RPMI8226 (cell line): ENCODE measurements around the gene NOP56.
"Not testable (repeated sequence)": the region's sequence is repeated elsewhere in the genome, so short reads cannot be mapped to it uniquely, and the experiment has no call there.

ENCODE experiments used
- DNase-seq: peaks from one replicate; pipeline ENCODE4 v3.0.0-alpha.2; 2015

The NOP56 gene

DNA sequence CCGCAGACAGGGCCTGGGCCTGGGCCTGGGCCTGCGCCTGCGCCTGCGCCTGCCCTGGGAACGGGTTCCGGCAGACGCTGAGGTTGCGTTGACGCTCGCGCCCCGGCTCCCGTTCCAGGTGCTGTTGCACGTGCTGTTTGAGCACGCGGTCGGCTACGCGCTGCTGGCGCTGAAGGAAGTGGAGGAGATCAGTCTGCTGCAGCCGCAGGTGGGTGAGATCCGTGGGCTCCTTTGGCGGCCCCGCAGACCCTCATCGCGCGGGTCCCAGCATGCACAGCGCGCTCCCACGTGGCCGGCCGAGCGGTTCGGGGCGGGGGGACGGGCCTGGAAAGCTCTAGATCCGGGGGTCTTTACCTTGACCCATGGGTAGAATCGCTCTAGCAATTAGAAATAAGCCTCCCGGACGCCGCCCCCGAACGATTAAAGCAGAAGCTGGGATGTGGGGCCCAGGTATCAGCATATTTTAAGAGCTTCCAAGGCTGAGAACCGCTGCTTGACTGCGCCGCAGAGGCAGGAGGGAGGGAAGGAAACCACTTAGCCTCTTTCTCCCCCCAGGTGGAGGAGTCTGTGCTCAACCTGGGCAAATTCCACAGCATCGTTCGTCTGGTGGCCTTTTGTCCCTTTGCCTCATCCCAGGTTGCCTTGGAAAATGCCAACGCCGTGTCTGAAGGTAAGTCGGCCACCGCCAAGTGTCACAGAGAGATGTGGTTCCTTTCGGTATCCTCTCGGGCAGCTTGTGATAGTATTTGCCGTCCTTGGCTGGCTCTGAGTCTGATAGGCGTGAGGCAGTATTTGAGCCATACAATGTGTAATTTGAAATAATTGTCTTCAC is 508 bp downstream of the NOP56 start:
- DNase-seq: peak; percentile 22

DNA sequence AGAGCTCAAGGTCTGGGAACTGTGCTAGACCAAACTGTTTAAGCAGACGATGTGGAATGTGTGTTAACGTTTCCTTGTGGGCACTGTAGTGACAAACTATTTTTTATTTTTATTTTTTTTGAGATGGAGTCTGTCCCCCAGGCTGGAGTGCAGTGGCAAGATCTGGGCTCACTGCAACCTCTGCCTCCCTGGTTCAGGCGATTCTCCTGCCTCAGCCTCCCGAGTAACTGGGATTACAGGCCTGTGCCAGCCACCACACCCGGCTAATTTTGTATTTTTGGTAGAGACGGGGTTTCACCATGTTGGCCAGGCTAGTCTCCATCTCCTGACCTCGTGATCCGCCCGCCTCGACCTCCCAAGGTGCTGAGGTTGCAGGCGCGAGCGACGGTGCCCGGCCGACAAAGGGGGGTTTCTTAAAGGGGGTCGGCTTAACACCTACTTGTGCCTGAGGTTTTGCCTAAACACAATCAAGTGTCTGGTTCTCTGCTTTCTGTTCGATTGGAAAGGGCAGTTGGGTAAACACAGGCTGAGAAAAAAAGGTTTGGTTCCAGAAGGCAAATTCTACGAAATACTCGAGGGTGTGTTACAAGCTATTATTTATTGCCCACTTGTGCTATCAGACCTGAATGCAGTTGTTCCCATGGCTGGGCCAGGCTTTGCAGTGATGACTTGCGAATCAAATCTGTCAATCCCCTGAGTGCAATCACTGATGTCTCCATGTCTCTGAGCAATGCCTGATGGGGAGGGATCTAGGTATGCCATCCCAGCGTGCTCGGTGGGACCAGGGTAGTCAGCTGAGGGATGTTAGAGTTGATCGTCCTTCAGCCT is 1.3 kb downstream of the NOP56 start:
- no peak for DNase-seq

DNA sequence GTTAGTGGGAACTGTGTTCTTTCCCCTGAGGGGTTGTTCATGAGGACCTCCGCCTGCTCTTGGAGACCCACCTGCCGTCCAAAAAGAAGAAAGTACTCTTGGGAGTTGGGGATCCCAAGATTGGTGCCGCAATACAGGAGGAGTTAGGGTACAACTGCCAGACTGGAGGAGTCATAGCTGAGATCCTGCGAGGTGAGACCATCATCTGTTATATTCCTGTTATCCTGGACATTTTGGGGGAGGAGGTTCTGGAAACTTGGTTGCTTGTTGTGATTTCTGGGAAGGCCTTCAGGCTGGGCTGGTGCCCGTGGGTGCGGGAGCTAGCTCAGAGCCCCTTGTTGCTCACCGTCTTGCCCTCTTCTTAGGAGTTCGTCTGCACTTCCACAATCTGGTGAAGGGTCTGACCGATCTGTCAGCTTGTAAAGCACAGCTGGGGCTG is 2.0 kb downstream of the NOP56 start:
- DNase-seq: no peak

DNA sequence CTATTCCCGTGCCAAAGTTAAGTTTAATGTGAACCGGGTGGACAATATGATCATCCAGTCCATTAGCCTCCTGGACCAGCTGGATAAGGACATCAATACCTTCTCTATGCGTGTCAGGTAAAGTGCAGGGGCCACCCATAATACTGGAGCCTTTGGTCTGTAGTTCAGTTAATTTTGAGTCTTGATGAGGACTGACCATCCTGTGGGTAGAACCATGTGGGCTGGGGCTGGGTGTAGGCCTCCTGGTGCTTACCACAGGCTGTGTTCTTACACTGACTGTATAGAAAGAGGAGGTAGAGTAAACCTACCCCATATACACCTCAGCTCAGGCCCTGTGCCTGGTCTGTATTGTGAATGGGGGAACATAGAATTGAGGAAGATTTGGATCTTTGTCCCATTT is 2.4 kb downstream of the NOP56 start:
- DNase-seq: no peak

DNA sequence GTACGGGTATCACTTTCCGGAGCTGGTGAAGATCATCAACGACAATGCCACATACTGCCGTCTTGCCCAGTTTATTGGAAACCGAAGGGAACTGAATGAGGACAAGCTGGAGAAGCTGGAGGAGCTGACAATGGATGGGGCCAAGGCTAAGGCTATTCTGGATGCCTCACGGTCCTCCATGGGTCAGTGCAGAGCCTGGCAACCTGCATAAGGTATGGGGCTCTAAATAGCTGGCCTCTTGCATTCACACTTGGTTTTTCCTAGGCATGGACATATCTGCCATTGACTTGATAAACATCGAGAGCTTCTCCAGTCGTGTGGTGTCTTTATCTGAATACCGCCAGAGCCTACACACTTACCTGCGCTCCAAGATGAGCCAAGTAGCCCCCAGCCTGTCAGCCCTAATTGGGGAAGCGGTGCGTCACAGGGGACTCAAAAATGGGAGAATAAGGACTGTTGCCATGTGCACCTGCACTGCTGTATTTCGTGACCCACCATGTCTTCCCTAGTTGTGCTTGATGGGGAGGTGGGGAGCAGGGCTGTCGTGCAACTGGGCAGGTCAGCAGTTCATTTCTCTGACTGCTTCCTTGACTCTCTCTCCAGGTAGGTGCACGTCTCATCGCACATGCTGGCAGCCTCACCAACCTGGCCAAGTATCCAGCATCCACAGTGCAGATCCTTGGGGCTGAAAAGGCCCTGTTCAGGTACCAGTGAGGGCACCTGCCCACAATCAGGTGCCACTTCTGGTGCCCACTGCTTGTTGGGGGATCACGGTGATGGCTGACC is 3.1 kb downstream of the NOP56 start:
- DNase-seq: no peak

DNA sequence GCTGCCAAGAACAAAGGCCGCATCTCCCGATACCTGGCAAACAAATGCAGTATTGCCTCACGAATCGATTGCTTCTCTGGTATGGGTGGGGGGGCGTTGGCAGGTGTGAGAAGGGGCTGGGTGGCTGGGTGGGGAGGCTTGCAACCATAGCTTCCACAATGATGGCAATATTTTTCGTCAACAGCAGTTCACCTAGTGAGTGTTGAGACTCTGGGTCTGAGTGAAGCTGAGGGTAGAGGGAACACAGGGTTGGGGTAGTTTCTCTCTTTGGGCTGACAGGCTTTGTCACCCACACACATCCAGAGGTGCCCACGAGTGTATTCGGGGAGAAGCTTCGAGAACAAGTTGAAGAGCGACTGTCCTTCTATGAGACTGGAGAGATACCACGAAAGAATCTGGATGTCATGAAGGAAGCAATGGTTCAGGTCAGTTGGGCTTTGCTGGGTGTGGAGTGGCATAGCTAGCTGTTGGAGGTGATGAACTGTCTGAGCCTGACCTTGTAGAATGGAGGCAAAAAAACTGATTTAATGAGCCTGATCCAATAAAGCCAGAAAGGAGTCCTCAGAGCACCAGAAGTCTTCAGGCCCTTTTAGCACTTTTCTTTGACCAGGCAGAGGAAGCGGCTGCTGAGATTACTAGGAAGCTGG is 4.2 kb downstream of the NOP56 start:
- no peak for DNase-seq

DNA sequence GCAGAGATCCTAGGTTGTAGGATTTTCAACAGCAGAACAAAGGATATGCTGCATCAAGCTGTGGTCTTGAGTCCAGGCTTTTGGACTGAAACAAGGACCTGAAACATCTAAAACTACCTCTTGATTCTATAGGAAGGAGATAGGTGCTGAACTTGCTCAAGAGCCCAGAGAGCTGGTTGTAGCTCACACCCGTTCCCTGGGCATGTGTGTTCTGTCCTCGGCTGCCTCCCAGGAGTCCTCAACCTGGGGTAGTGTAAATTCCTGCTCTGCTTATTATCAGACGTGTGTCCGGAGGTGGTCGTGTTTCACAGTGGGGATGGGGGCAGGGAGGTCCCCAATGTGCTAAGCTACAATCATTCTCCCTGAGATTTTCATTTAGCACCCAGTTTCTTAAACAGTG is 4.8 kb downstream of the NOP56 start:
- DNase-seq: no peak

DNA sequence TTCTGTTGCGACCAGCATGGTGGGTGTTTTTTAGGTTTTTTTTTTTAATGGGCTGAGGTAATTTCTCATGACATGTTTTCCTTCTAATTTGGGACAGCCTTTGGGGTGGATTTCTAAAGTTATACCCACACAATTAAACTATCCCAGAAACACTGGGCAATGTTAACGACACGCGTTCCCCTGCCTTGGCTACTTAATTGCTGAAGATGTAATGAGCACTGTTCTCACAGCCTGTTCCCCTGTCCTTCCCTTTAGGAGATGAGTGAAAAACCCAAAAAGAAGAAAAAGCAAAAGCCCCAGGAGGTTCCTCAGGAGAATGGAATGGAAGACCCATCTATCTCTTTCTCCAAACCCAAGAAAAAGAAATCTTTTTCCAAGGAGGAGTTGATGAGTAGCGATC is 5.2 kb downstream of the NOP56 start:
- no peak for DNase-seq

DNA sequence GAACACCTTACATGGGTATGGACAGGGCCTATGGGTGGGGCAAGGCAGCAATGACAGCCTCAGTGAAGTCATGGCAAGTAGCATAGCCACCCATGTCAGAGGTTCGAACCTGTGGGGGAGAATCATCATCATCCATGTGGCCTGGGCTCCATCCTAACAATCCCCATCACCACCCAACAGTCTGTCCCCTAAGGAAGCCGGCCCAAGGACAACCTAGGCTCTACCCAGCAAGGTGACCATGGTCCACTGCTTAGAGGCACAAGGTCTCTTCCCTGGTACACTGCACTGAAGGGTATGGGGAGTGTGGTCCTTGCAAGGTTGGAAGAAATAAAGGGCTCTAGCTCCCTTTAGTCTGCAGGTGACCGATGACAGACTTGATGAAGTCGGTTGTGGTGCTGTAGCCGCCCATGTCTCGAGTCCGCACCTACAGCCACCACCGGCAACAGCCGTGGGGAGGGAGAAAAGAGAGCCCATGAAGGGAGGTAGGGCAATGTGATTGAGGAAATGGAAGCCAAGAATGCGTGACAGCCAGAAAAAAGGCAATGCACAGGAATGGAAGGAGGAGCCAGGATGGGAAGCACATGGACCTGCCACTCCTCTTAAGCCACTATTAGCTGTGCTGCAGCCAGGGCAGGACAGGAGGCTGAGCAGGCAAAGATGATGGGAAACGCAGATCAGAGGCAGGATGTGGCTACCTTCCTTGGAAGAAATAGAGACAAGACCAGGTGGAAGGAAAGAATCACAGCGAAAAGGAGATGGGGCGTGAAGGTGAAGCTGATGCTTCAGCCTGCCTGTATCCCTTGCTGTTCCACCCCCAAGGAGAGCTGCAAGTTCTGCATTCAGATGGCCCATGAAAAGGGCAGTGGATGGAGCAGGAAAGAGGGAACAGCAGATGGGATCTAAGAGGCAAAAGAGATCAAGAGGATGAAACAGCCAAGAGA is 6.3 kb downstream of the NOP56 start:
- DNase-seq: peak; percentile 26

DNA sequence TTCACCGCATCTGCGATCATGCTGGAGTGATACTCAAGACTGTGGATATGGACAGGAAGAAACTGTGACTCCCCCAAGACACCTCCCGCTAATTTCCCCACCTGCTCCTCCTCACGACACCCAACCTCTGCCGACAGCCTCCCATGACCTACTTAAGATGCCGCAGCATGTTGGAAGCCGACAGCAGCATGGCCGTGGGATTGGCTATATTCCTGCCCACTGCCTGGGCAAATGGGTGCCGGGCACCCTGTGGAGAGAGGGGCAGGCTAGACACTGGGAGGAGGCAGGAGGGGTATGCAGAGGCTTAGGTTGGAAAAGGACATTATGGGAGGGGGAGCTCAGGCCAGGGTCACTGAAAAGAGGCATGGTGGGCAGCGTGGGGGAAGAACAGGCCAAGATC is 7.1 kb downstream of the NOP56 start:
- no peak for DNase-seq

DNA sequence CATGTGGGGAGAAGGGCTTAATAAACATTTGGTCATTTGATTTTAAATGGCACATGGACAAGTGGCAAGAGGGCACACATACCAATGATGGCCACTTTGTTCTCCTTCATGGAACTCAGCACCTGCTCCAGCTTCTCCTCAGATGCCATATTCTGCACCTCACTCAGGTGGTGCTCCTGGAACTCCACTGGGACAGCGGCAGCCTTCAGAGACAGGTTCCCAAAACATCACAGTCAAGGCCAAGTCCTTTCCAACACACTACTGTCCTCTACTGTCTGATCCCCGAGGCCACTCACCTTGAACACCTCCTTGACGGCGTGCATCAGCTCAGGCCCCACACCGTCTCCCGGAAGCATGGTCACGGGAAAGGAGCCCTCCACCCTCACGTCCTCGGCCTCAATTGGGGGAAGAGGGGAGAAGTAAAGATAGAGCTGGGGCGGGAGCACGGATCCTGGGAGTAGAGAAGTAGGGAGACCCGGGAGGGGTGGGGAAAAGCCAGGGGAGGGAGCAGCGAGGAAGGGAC is 11.0 kb downstream of the NOP56 start:
- no peak for DNase-seq

DNA sequence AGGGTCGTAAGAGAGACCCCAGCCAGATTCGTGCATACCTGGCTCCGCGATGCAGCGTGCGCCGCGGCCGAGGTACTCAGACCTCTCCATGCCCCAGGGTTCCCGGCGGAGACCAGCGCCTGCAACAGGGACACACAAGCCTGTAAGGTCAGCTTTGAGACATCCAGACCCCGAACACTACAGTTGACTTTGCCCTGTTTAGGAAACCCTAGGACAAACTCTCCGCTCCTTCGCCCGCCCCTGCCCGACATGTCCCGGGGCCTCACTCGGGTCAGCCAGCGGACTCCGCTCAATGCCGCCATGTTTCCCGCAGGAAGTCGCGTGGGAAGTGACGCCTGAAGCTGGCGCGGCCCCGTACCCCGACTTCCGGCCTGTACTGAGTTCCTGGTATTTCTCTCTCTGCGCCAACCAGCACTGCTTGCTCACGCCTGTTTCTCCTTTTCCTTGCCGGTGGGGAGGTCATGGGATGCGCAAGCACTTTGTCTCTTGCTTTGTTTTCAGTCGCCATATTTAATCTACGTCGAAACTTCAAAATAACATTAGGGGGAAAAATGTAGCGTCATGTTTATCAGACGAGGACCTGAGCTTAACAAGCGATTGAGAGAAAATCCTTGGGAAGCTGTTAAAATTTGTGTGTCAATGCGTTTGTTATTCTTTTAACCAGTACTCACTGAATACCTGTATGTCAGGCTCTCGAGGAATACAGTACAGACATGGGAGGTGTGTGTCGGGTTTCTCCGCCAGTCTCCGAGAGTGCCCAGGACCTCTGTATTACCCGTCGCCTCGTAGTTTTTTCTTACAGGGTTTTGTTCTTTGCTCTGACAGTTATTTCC is 11.7 kb downstream of the NOP56 start, which contains the start of gene IDH3B:
Gene IDH3B, minus strand, starts transcription at position 330 of the 833 bp plus-strand sequence. Its CDS starts 28 bp downstream, at position 302.
- peak; percentile 92 for DNase-seq

DNA sequence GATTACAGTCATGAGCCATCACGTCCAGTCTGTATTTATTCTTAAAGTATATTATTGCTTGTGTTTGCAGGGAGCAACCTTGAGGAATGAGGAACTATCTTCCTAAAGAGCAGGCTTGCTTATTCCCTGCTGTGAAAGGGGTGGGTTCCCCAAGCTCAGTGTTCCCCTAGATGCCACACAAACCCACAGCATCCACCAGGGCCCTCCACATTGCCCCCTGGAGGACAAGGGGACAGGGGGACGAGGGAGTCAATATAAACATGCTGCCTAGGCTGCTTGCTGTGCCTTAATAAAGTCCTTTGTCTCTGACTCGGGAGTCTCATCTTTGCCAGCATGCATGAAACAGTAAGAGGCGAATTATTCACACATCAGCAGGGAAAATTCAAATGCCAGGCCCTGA is 19.5 kb downstream of the NOP56 start:
- DNase-seq: peak; percentile 41

DNA sequence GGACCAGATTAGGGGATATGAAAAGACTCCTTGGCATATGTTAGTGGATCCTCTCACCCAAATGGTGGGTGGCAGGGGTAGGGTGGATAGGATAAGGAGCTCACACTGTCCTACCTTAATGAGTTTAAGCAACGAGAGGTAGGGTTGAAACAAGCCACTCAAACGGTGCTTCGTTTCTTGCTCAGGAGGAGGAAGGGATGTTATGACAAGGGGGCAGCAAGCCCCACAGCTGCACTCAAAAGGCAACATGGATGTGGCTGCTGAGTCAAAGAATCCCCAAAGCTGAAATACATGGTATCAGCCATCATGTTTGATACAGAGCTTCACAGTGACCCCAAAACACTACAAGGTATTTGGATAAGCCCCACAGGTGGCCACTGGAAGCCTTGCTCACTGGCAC is 20.0 kb downstream of the NOP56 start:
- DNase-seq: no peak

DNA sequence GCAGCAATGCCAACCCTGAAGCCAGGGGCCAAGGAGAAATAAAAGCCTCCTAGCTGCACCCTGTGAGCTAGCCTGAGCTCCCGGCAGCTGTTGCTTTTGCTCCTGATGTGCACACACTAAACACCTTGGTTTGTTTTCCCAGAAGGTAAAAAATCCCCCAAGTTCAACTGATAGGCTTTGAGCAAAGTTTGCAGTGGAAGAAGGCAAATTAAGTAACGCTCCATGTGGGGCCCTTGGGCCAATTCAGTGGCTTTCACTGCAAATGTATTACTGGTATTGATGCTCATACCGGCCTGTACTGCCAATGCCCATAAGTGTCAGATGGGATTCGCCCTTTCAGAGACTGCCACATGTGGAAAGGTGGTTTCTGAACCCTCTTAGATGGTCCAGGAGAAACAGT is 21.0 kb downstream of the NOP56 start:
- no peak for DNase-seq

DNA sequence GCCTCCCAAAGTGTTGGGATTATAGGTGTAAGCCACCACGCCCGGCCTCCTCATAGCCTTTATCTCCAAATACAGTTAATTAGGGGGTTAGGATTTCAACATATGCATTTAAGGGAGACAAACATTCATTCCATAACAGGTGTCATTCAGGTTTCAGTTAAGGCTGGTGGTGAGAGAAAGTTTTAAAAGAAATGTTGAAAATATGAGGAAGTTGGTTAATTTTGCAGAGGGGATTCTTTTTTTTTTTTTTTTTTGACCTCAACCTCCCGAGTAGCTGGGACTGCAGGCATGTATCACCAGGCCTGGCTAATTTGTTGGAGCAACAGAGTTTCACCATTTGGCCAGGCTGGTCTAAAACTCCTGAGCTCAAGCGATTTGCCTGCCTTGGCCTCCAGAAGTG is 27.6 kb downstream of the NOP56 start:
- no peak for DNase-seq

DNA sequence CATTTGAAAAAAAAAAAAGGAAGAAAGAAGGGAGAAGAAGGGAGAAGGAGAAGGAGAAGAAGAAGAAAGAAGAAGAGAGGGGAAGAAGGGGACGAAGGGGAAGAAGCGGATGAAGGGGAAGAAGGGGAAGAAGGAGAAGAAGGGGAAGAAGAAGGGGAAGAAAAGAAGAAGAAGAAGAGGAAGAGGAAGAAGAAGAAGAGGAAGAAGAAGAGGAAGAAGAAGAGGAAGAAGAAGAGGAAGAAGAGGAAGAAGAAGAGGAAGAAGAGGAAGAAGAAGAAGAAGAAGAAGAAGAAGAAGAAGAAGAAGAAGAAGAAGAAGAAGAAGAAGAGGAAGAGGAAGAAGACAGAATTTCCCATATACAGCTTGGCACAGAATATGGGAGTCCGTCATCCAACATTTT is 29.6 kb downstream of the NOP56 start:
- not testable (repeated sequence) for DNase-seq

DNA sequence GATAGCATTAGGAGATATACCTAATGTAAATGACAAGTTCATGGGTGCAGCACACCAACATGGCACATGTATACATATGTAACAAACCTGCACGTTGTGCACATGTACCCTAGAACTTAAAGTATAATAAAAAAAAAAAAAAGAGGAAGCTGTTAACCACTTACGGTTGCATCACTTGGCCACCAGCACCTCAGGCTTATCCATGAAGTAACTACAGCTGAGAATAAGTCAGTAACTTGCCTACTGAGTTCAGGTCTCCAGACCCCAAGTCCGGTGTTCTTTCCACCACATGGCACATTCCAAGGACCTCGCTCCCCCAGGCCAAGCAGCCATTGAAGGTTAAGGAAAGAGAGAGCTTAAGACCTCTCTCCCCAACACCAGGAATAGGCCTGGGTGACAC is 32.4 kb downstream of the NOP56 start:
- not testable (repeated sequence) for DNase-seq

DNA sequence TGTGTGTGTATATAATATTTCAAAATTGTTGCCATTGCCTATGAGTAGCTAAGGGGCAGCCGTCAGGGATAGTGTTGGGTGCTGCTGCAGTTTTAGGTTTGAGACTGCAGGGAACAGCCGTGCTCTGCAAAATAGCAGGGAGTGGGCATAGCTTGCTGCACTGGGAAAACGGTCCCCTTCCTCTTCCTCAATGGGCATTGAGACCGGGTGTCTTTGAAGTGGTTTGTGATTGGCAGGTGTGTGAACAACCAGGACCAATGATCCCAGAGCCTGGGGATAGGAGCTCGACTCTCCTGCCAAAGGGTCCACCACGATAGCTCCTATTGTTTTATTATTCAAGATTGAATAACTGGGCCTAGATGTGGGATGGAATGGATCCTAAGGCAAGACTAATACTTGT is 35.1 kb downstream of the NOP56 start:
- no peak for DNase-seq

DNA sequence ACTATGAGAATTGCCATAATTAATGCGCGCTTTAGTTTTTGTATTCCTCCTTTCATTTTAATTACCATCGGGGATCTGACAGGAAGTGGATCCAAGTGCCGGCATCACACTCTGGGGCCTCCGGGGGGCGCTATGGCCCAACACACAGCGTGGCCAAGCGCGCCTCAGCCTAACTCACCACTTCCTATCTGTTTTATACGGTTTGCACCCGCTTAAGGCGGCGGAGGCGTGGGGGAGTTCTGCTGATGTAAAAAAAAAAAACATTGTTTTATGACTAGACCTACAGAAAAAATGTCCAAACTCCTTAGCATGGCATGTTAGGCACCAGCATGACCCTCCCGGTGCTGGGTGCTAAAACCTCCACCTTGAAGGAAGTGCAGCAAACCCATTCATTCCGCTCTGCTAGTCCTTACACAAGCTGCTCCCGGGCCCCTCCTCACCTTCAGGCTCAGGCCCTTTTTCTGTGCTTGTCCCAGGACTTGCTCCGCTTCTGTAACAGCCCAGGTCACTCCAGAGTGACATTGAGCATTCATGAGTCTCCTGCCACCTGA is 35.7 kb downstream of the NOP56 start:
- DNase-seq: peak; percentile 78
